ENCODE measurements around the gene TMEM185A. TPM values are rescaled to one million over a fixed set of nuclear protein-coding genes. Genes with fewer than 3 reads are reported as not detected.
"Not testable (repeated sequence)": the region's sequence is repeated elsewhere in the genome, so short reads cannot be mapped to it uniquely, and the experiment has no call there.

Gene TMEM185A
- total RNA-seq, 1 donor from 2014 or later, result 17.4 TPM

DNA sequence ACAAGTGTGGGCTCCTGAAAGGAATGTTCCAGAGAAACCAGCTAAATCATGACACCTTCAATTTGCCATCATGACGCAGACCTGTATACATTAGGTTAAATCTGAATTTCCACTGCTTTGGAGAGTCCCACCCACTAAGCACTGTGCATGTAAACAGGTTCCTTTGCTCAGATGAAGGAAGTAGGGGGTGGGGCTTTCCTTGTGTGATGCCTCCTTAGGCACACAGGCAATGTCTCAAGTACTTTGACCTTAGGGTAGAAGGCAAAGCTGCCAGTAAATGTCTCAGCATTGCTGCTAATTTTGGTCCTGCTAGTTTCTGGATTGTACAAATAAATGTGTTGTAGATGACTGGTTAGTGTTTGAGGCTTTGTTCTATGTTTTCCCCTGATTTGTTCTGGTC lies 84.6 kb downstream of the TMEM185A start:
- H3K27ac Mint-ChIP-seq; DNase-seq; H3K36me3 Mint-ChIP-seq (ENCODE audit: low read depth); H3K4me1 Mint-ChIP-seq; H3K9me3 Mint-ChIP-seq; POLR2A ChIA-PET; ATAC-seq (ENCODE audit: low read depth); H3K27me3 Mint-ChIP-seq; CTCF ChIA-PET; intact Hi-C loops (cut with micrococcal nuclease); H3K4me3 Mint-ChIP-seq: not testable (repeated sequence)

Other genes with a start within 250 kb of the TMEM185A start
- 88.4 and 99.1 TPM in 2 replicates for gene IDS, start 126.5 kb downstream of the TMEM185A start, total RNA-seq
- gene EOLA1, start 90.8 kb downstream of the TMEM185A start, total RNA-seq, result 22.8 and 29.4 TPM in 2 replicates
- gene HSFX3, start 81.9 kb downstream of the TMEM185A start, total RNA-seq, result not detected in 2 replicates
- not detected in 2 replicates for gene MAGEA9B, start 44.3 kb downstream of the TMEM185A start, total RNA-seq
- 0.33 and 0.51 TPM in 2 replicates for gene HSFX2, start 36.5 kb downstream of the TMEM185A start, total RNA-seq
- gene MAGEA11, start 80.3 kb upstream of the TMEM185A start, total RNA-seq, result not detected in 2 replicates
- gene HSFX1, start 142.3 kb upstream of the TMEM185A start, total RNA-seq, result 0.93 and 1.1 TPM in 2 replicates
- gene MAGEA9, start 150.1 kb upstream of the TMEM185A start, total RNA-seq, result not detected in 2 replicates
- not detected in 2 replicates for gene MAGEA8, start 249.4 kb upstream of the TMEM185A start, total RNA-seq